ENCODE measurements around the gene SH3GL1.

DNA sequence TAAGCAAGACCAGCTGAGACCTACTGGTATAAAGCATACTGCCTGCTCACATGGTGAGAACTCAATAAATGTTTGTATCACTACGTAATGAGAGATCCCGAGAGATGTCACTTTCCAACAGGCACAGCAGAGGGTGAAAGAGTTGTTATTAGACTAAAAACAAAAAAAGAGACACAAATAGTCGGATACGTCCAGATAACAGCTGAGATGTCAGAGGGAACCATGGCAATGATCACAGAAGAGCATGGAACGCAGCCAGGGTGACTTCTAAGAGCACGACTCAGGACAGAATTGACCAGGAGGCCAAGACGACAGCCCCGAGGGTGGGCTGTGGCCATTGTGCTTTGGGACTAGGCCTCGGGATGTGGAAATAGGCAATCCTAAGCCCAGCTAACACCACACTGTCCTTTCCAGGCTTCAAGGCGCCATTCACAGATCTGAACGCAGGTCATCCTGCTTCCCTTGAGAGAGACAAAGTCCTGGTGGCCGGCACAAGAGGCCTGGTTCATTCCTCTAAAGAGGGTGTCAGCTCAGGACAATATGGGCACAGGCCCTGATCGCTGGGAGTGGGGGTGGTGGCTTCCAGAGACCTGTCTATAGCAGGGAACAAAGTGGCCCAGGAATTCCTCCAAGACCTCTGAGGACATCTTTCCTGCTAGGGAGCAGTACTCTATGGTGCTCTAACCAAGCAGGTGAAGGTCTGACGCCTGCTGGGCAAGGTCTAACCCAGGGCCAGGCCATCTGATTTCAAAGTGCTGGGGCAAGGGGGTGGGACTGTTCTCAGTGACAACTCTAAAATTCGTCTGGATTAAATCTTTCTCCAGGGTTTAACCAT is 3.2 kb downstream of the SH3GL1 start:
- TF ChIP-seq, protein P1, sequence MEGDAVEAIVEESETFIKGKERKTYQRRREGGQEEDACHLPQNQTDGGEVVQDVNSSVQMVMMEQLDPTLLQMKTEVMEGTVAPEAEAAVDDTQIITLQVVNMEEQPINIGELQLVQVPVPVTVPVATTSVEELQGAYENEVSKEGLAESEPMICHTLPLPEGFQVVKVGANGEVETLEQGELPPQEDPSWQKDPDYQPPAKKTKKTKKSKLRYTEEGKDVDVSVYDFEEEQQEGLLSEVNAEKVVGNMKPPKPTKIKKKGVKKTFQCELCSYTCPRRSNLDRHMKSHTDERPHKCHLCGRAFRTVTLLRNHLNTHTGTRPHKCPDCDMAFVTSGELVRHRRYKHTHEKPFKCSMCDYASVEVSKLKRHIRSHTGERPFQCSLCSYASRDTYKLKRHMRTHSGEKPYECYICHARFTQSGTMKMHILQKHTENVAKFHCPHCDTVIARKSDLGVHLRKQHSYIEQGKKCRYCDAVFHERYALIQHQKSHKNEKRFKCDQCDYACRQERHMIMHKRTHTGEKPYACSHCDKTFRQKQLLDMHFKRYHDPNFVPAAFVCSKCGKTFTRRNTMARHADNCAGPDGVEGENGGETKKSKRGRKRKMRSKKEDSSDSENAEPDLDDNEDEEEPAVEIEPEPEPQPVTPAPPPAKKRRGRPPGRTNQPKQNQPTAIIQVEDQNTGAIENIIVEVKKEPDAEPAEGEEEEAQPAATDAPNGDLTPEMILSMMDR (IDR thresholded peaks at IDR 0.05): no peak
- no peak for TF ChIP-seq POLR2AphosphoS5 (IDR thresholded peaks at IDR 0.05)
